Subcutaneous adipose tissue (tissue), 4 donors: ENCODE data around the gene SLC8A2. TPM values are rescaled to one million over a fixed set of nuclear protein-coding genes. Genes with fewer than 3 reads are reported as not detected.

Source experiments
- CTCF ChIP-seq: fragments of 450-650 bp; IDR thresholded peaks from one replicate; pipeline ENCODE4 v1.5.1; 2016; ENCODE audit warnings: low read depth, mild to moderate bottlenecking, control low read depth, antibody characterized with exemption, moderate library complexity
- total RNA-seq, 4 donors: library from RNA; depleted of rRNA; stranded (reverse); fragments of >200 nt; gene quantifications; one replicate each; pipeline ENCODE4 v1.1.0, GENCODE V29; 2016

SLC8A2 gene
- total RNA-seq, 4 donors from 2014 or later = 0.17 to 4.3 (median 0.22) TPM; not detected in 1

GRCh38 chr19:47432499-47432898 lies 39.2 kb downstream of the SLC8A2 start:
- no peak for TF ChIP-seq CTCF

- TF ChIP-seq CTCF = no peak
Measured at GRCh38 chr19:47432091-47432490, 39.6 kb downstream of the SLC8A2 start.

GRCh38 chr19:47430041-47430802 lies 41.5 kb downstream of the SLC8A2 start:
- no peak for TF ChIP-seq CTCF

- TF ChIP-seq CTCF = no peak
Measured at GRCh38 chr19:47429140-47429793, 42.4 kb downstream of the SLC8A2 start.

- TF ChIP-seq CTCF = no peak
Measured at GRCh38 chr19:47428177-47428894, 43.4 kb downstream of the SLC8A2 start.

- TF ChIP-seq CTCF = no peak
Measured at GRCh38 chr19:47427241-47428176, 44.2 kb downstream of the SLC8A2 start.
